NOMO-1 (cell line): ENCODE results near the gene SNX9.
"Not testable (repeated sequence)": the region's sequence is repeated elsewhere in the genome, so short reads cannot be mapped to it uniquely, and the experiment has no call there.

ENCODE experiments used
- DNase-seq, 2 experiments: peaks; one replicate each; lab custom pipeline; 2025; ENCODE audit not compliant: unreplicated experiment in 2 of 2; lab: John Stamatoyannopoulos, UW

Gene SNX9

GRCh38 chr6:157823001-157823527 is at the start of gene SNX9:
Gene SNX9, plus strand, starts transcription at chr6:157823246. Its CDS starts 189 bp downstream, at chr6:157823435.
- peak; percentile 76 to 77 for DNase-seq

- no peak for DNase-seq
Measured at GRCh38 chr6:157773248-157773773, 49.7 kb upstream of the SNX9 start.

GRCh38 chr6:157774153-157775135 is 48.6 kb upstream of the SNX9 start:
- DNase-seq = no peak

GRCh38 chr6:157775376-157775775 is 47.7 kb upstream of the SNX9 start:
- DNase-seq = no peak

GRCh38 chr6:157777344-157777743 is 45.7 kb upstream of the SNX9 start:
- no peak for DNase-seq

- DNase-seq = no peak
Measured at GRCh38 chr6:157778719-157779118, 44.3 kb upstream of the SNX9 start.

- peak in 1 of 2 experiments; percentile 34 for DNase-seq
Measured at GRCh38 chr6:157779705-157780604, 43.1 kb upstream of the SNX9 start.

GRCh38 chr6:157785636-157786035 is 37.4 kb upstream of the SNX9 start:
- no peak for DNase-seq

GRCh38 chr6:157786221-157786620 is 36.8 kb upstream of the SNX9 start:
- no peak for DNase-seq

- DNase-seq = no peak
Measured at GRCh38 chr6:157787080-157787479, 36.0 kb upstream of the SNX9 start.

GRCh38 chr6:157788180-157788579 is 34.9 kb upstream of the SNX9 start:
- no peak for DNase-seq

GRCh38 chr6:157789297-157789696 is 33.7 kb upstream of the SNX9 start:
- no peak for DNase-seq

GRCh38 chr6:157789861-157790260 is 33.2 kb upstream of the SNX9 start:
- no peak for DNase-seq

- DNase-seq = no peak
Measured at GRCh38 chr6:157790548-157791160, 32.4 kb upstream of the SNX9 start.

GRCh38 chr6:157791450-157791849 is 31.6 kb upstream of the SNX9 start:
- no peak for DNase-seq

- no peak for DNase-seq
Measured at GRCh38 chr6:157792671-157793070, 30.4 kb upstream of the SNX9 start.

GRCh38 chr6:157794012-157794411 is 29.0 kb upstream of the SNX9 start:
- DNase-seq = not testable (repeated sequence)

- DNase-seq = no peak
Measured at GRCh38 chr6:157795841-157796240, 27.2 kb upstream of the SNX9 start.

GRCh38 chr6:157798851-157799250 is 24.2 kb upstream of the SNX9 start:
- DNase-seq = no peak

GRCh38 chr6:157799561-157799960 is 23.5 kb upstream of the SNX9 start:
- not testable (repeated sequence) for DNase-seq
